ENCODE data around the gene PALM3. TPM values are rescaled to one million over a fixed set of nuclear protein-coding genes. Genes with fewer than 3 reads are reported as not detected.

PALM3 gene
- 4.0 TPM in 1 of 2 replicates, not detected in the other for total RNA-seq (ENCODE audit: low replicate concordance)

DNA sequence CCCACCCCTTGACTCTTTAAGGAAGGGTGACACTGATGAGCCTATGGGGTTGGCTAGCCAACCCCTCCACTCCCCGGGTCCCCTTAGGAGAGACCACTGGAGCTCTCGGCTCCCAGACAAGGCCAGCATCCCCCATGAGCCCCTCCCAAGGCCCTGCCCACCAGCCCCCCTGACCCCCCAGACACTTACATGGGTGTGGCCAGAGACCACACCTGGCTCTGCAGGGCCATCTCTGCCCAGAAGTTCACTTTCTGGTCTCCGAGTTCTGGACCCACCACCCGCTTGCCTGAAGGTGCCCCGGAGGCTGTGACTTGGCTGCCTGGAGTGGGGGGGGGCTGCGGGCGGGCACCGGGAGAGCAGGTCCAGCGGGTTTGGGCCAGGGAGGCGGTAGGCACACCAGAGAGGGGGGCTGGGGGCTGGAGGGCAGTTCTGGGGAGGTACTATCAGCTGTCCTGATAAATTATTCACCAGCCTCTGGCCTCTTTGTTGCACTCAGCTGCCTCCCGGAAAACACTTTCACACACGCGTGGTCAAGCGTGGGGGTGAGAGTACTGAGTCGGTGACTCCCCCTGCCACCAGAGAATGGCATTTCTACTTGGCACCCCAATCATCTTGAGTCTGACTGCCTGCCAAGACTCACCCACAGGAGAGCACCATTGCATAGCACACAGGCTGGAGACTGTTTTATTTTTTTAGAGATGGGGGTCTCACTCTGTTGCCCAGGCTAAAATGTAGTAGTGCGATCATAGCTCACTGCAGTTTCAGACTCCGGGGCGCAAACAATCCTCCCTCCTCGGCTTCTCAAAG lies at the start of gene PALM3:
TSS of gene PALM3 (minus strand) at position 326 of the 807 bp plus-strand sequence. CDS start at position 230, 96 bp downstream.
- Histone ChIP-seq H4K20me1 (ENCODE audit: low read depth) (no peaks in the 10 kb centered on the region), H3F3A (ENCODE audit: low read depth) (peaks cover 21% of the 10 kb centered on the region), H3K27me3 (peaks cover 30% of the 10 kb centered on the region), H3K79me2 (ENCODE audit: low read depth) (no peaks in the 10 kb centered on the region), H3K4me2 (no peak within 1 kb of the TSS), H3K36me3 (no peaks in the 10 kb centered on the region), H3K4me3 (no peak within 1 kb of the TSS), H3K4me1 (no peaks in the 10 kb centered on the region), H3K9ac (no peak within 1 kb of the TSS), H3K27ac (no peak within 1 kb of the TSS), H3K9me3 (ENCODE audit: low read depth) (no peaks in the 10 kb centered on the region), H2AFZ (replicated peaks) (no peak within 1 kb of the TSS)
- Mint-ChIP-seq H3K9me3 (no peaks in the 10 kb centered on the region), H3K36me3 (no peaks in the 10 kb centered on the region), H3K27me3 (ENCODE audit: insufficient read depth, low read depth) (peaks cover 27% of the 10 kb centered on the region), H3K27ac (peak within 1 kb of the TSS; percentile 9), H3K4me1 (peaks cover 25% of the 10 kb centered on the region), H3K4me3 (no peak within 1 kb of the TSS)
- DNase-seq (ENCODE audit: low spot score) = no peak
- TF ChIP-seq EZH2phosphoT487 (IDR thresholded peaks at IDR 0.05) (no peak), EZH2 (IDR thresholded peaks at IDR 0.05) (no peak)

DNA sequence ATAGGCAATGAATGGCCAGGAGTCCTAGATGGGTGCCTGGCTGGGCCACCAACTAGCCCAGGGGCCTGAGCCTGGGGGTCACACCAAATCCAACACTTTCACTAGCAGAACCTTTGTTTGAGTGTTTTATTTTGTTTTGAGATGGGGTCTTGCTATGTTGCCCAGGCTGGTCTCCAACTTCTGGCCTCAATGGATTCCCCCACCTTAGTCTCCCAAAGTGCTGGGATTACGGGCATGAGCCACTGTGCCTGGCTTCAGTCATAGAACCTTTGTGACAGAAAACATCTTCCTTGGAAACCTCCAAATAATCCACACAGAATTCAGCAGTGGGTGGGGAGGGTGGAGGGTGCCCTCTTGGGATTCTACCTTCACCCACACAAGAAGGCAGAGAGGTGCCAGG lies 49.6 kb upstream of the PALM3 start:
- H3K27me3 ChIP-seq = no peaks in the 10 kb centered on the region
- H3K4me3 Mint-ChIP-seq = no peak overlapping the region
- DNase-seq (ENCODE audit: low spot score) = no peak
- H3K27ac ChIP-seq = no peak overlapping the region
- peaks cover 21% of the 10 kb centered on the region for H3K4me1 ChIP-seq
- H3K36me3 ChIP-seq = no peaks in the 10 kb centered on the region
- H3K9ac ChIP-seq = no peak overlapping the region
- H3K79me2 ChIP-seq (ENCODE audit: low read depth) = peaks cover 12% of the 10 kb centered on the region
- TF ChIP-seq, protein P1, sequence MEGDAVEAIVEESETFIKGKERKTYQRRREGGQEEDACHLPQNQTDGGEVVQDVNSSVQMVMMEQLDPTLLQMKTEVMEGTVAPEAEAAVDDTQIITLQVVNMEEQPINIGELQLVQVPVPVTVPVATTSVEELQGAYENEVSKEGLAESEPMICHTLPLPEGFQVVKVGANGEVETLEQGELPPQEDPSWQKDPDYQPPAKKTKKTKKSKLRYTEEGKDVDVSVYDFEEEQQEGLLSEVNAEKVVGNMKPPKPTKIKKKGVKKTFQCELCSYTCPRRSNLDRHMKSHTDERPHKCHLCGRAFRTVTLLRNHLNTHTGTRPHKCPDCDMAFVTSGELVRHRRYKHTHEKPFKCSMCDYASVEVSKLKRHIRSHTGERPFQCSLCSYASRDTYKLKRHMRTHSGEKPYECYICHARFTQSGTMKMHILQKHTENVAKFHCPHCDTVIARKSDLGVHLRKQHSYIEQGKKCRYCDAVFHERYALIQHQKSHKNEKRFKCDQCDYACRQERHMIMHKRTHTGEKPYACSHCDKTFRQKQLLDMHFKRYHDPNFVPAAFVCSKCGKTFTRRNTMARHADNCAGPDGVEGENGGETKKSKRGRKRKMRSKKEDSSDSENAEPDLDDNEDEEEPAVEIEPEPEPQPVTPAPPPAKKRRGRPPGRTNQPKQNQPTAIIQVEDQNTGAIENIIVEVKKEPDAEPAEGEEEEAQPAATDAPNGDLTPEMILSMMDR (IDR thresholded peaks at IDR 0.05) = no peak
- no peak for TF ChIP-seq EZH2phosphoT487 (IDR thresholded peaks at IDR 0.05)
- TF ChIP-seq EZH2 (IDR thresholded peaks at IDR 0.05) = no peak
- peaks cover 6% of the 10 kb centered on the region for H3F3A ChIP-seq (ENCODE audit: low read depth)
- no peak overlapping the region for H3K4me2 ChIP-seq
- no peak overlapping the region for H3K27ac Mint-ChIP-seq
- no peaks in the 10 kb centered on the region for H3K9me3 ChIP-seq (ENCODE audit: low read depth)
- H3K27me3 Mint-ChIP-seq (ENCODE audit: insufficient read depth, low read depth) = peaks cover 7% of the 10 kb centered on the region
- no peak overlapping the region for H3K4me3 ChIP-seq
- H3K36me3 Mint-ChIP-seq = no peaks in the 10 kb centered on the region
- no peaks in the 10 kb centered on the region for H3K9me3 Mint-ChIP-seq
- peaks cover 28% of the 10 kb centered on the region for H3K4me1 Mint-ChIP-seq
- no peak overlapping the region for H2AFZ ChIP-seq (replicated peaks)
- H4K20me1 ChIP-seq (ENCODE audit: low read depth) = peaks cover 56% of the 10 kb centered on the region

DNA sequence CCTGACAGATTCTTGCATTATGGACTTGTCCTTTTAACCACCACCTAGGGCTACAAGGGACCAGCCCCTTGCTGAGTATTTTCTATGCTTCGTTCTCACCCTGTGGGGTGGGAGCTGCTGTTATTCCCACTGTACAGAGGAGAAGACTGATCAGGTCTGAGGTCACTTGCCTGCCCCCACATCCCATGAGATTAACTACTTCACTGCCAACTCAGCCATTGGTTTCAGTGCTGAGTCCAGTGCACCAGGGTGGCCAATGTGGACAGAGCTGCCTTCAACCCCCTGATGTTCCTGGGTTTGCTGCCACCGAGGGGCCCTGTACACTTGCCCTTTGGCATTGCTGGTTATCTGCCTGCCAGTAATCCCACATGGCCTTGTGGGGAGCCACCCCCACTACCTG lies 48.8 kb upstream of the PALM3 start:
- DNase-seq (ENCODE audit: low spot score) = no peak
- H2AFZ ChIP-seq (replicated peaks) = no peak overlapping the region
- Mint-ChIP-seq H3K4me1 (peaks cover 19% of the 10 kb centered on the region), H3K4me3 (no peak overlapping the region), H3K27ac (no peak overlapping the region), H3K27me3 (ENCODE audit: insufficient read depth, low read depth) (peaks cover 3% of the 10 kb centered on the region), H3K9me3 (no peaks in the 10 kb centered on the region), H3K36me3 (no peaks in the 10 kb centered on the region)
- H3K4me2 ChIP-seq = no peak overlapping the region
- no peaks in the 10 kb centered on the region for H3K36me3 ChIP-seq
- no peaks in the 10 kb centered on the region for H3K9me3 ChIP-seq (ENCODE audit: low read depth)
- TF ChIP-seq EZH2 (IDR thresholded peaks at IDR 0.05) = no peak
- TF ChIP-seq EZH2phosphoT487 (IDR thresholded peaks at IDR 0.05) = no peak
- TF ChIP-seq, protein P1 (IDR thresholded peaks at IDR 0.05) = no peak
- peaks cover 3% of the 10 kb centered on the region for H3K79me2 ChIP-seq (ENCODE audit: low read depth)
- no peaks in the 10 kb centered on the region for H3K27me3 ChIP-seq
- H4K20me1 ChIP-seq (ENCODE audit: low read depth) = peaks cover 48% of the 10 kb centered on the region
- H3K27ac ChIP-seq = no peak overlapping the region
- no peak overlapping the region for H3K9ac ChIP-seq
- H3K4me1 ChIP-seq = peaks cover 17% of the 10 kb centered on the region
- H3F3A ChIP-seq (ENCODE audit: low read depth) = peaks cover 5% of the 10 kb centered on the region
- H3K4me3 ChIP-seq = no peak overlapping the region
